Pancreas (tissue), 10 donors: Measurements from ENCODE around the gene RPS16. TPM values are rescaled to one million over a fixed set of nuclear protein-coding genes. Genes with fewer than 3 reads are reported as not detected.
A peak's percentile ranks its signal among the peaks of the same experiment; 100 is the strongest.

Experiments
- ATAC-seq, 4 donors: fragments of 200-7000 bp; cut with Tn5 transposase; one replicate each; pipeline versions ENCODE4 v1.8.0 to v1.9.1; 2020; ENCODE audit warnings: mild to moderate bottlenecking in 4 of 4, moderate library complexity in 4 of 4
- DNase-seq, 6 donors: peaks; one replicate each; pipeline ENCODE4 v3.0.0-alpha.2; 2020
- FAIRE-seq: peaks from 2 replicates; lab custom pipeline; 2012; peaks lifted over from hg19 to GRCh38; lab: Jason Lieb, UNC
- H3K27ac ChIP-seq, 4 donors: fragments of 200-600 bp; sonication (generic); 1 replicate in 3 of 4; 2 replicates in 1 of 4; pipeline versions ENCODE4 v1.5.0 to v1.8.0; 2020
- H3K27me3 ChIP-seq, 4 donors: fragments of 200-600 bp; one replicate each; pipeline ENCODE4 v1.8.0; 2021
- H3K36me3 ChIP-seq, 3 donors: fragments of 200-600 bp; sonication (generic) in 1 of 3; one replicate each; pipeline versions ENCODE4 v1.5.0 to v1.8.0; 2020 to 2021
- H3K4me1 ChIP-seq, 3 donors: fragments of 200-600 bp; one replicate each; pipeline ENCODE4 v1.8.0; 2021
- H3K4me3 ChIP-seq, 4 donors: fragments of 200-600 bp; sonication (generic) in 2 of 4; one replicate each; pipeline versions ENCODE4 v1.5.0 to v1.8.0; 2020 to 2021
- H3K9me3 ChIP-seq, 4 donors: fragments of 200-600 bp; one replicate each; pipeline ENCODE4 v1.8.0; 2021
- CTCF ChIP-seq, 4 donors: fragments of 200-600 bp; sonication (generic) in 3 of 4; IDR thresholded peaks; one replicate each; pipeline versions ENCODE4 v1.5.0 to v1.8.0; 2021; ENCODE audit warnings: antibody characterized with exemption in 4 of 4
- WGBS, 2 donors: extraction: QIAGEN DNeasy Blood & Tissue Kit; methylation state at CpG; one replicate each; pipeline ENCODE4 v1.1.7; 2013; 5-methylcytosine and 5-hydroxymethylcytosine counted together
- intact Hi-C, 3 donors: fragments of 100-400 bp; cut with DNase I; formaldehyde crosslinking; loops; one replicate each; pipeline versions ENCODE4 v1.11.1 to v1.14.2; 2022
- polyA plus RNA-seq, 2 donors: library from polyadenylated mRNA; stranded (reverse); fragments of 200-250 nt; gene quantifications; one replicate each; pipeline ENCODE4 v1.2.3, GENCODE V29; 2013
- total RNA-seq, 6 donors: library from RNA; stranded (reverse); fragmentation: NEBNext Ultra II Directional in 4 of 6; extraction: Animal tissue kit (Norgen Biotek cat#: 25700) in 4 of 6; gene quantifications; one replicate each; pipeline versions ENCODE4 v1.2.1 to v1.2.4, GENCODE V29; 2021 to 2023
- donor health status: healthy with polysubstance abuse.
- donor health status: DM: no; HTN: no; CAD: no; lungs with moderate emphysema.
- donor health status: DM: no; HTN: no; CAD: no.
- donor health status: control.
- donor health status: control.
- donor health status: Bipolar disorder and iron deficiency.
- donor health status: DM: yes; HTN: yes; CAD: no.
- donor health status: DM: no; HTN: no; CAD: no.
- donor health status: DM: no; HTN: no; CAD: no.
- donor health status: DM: yes; HTN: yes; CAD: no.

Gene RPS16
- total and polyA plus RNA-seq, 8 donors = 920 to 1,759 (median 1,249) TPM

GRCh38 chr19:39401070-39401548 lies 34.6 kb downstream of the RPS16 start:
- H3K4me3 ChIP-seq = no peak overlapping the region
- no peak for FAIRE-seq
- no peaks in the 10 kb centered on the region for H3K36me3 ChIP-seq
- TF ChIP-seq CTCF (IDR thresholded peaks at IDR 0.05) = no peak
- no peaks in the 10 kb centered on the region for H3K9me3 ChIP-seq
- no peaks in the 10 kb centered on the region for H3K27me3 ChIP-seq
- no peak for DNase-seq
- 58 to 64% methylated on average over 4 of the region's 4 CpGs for WGBS, 2 donors
- H3K27ac ChIP-seq = peak overlapping the region in 3 of 4 donors; percentile 89 to 95 (median 92)
- no peak for ATAC-seq
- peaks cover 6 to 29% (median 15%) of the 10 kb centered on the region in 3 donors for H3K4me1 ChIP-seq
- intact Hi-C loops = no loop called here

- no peaks in the 10 kb centered on the region for H3K9me3 ChIP-seq
- H3K27me3 ChIP-seq = no peaks in the 10 kb centered on the region
- TF ChIP-seq CTCF (IDR thresholded peaks at IDR 0.05) = no peak
- DNase-seq (no peak), FAIRE-seq (no peak), ATAC-seq (no peak)
- H3K4me1 ChIP-seq = peaks cover 6 to 29% (median 15%) of the 10 kb centered on the region in 3 donors
- H3K27ac ChIP-seq = no peak overlapping the region
- no peaks in the 10 kb centered on the region for H3K36me3 ChIP-seq
- intact Hi-C loops = no loop called here
- WGBS, 2 donors = 40 to 59% methylated on average over 4 of the region's 4 CpGs
- H3K4me3 ChIP-seq = no peak overlapping the region
These were observed 35.7 kb downstream of the RPS16 start for GRCh38 chr19:39400061-39400460.

DNA sequence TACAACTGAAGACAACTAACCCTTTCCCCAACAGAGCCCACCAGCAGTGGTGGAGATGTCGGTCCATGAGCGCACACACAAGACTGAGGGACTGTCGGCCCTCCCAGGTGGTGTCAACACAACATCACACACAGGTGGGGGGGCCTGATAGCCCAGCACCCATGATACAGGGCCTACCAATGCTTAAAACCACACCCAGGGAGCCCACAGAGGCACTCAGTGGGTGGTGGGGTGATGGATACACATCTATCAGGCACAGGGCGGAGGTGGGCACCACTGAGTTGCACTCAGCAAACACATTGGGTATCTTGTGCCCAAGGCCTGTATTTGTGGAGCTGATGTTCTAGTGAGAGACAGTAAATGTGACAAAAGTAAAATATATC lies 36.1 kb downstream of the RPS16 start:
- intact Hi-C loops = loop anchor here in 1 of 3 donors (10.0 kb wide), 1 partner anchor 135 kb away; the partner anchor contains the start of gene EID2B
- H3K4me1 ChIP-seq = peaks cover 6 to 29% (median 15%) of the 10 kb centered on the region in 3 donors

DNA sequence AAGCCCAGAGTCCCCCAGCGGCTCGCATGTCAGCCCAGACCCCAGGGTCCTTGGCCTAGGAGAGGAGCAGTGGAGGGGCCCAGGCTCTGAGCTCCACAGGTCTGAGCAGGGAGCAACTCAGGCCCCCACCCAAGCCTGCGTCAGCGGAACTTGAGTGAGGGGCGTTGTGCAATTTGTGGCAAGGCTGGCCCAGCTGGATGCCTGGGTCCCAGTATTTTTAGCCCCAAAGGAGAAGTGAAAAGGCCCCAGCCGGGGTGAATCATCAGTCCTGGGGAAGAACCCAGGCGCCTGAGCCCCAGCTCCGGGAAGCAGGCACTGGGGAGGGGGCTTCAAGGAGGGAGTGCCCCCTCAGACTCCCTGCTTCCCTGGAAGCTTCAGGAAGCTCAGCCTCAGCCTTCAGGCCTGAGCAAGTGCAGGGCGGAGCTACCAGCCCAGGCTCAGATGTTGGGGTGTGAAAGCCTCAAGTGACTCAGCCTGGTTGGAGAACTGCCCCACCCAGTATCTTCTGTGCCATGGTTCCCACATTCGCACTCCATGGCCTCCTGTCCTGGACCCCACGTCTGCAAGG lies 37.4 kb downstream of the RPS16 start:
- TF ChIP-seq CTCF (IDR thresholded peaks at IDR 0.05) = no peak
- 80 to 89% methylated on average over 11 of the region's 11 CpGs for WGBS, 2 donors
- Histone ChIP-seq H3K27ac (peak overlapping the region; percentile 46 to 85 (median 66)), H3K9me3 (no peaks in the 10 kb centered on the region), H3K36me3 (peaks cover 0 to 6% (median 0%) of the 10 kb centered on the region in 3 donors), H3K4me1 (peaks cover 6 to 25% (median 15%) of the 10 kb centered on the region in 3 donors), H3K4me3 (no peak overlapping the region), H3K27me3 (no peaks in the 10 kb centered on the region)
- ATAC-seq (peak in 2 of 4 donors; percentile 2 to 6), FAIRE-seq (no peak), DNase-seq (peak in 3 of 6 donors; percentile 54 to 75 (median 63))
- intact Hi-C loops = loop anchor here in 1 of 3 donors (10.0 kb wide), 1 partner anchor 136 kb away; the partner anchor contains the start of gene EID2B

More for the DNA sequence above, 36.1 kb downstream of the RPS16 start:
- no peak for TF ChIP-seq CTCF (IDR thresholded peaks at IDR 0.05)
- Histone ChIP-seq H3K4me3 (no peak overlapping the region), H3K36me3 (no peaks in the 10 kb centered on the region), H3K27ac (no peak overlapping the region), H3K27me3 (no peaks in the 10 kb centered on the region), H3K9me3 (no peaks in the 10 kb centered on the region)
- DNase-seq = no peak
- no peak for FAIRE-seq
- ATAC-seq = no peak
- WGBS, 2 donors = 94 to 97% methylated on average over 4 of the region's 4 CpGs
